Activated naive CD8-positive, alpha-beta T cell treated with anti-CD3 and anti-CD28 coated beads, Interleukin-2, amount 50 U/mL, for 24 hours (primary cell): ENCODE data around the gene RESF1.
A peak's percentile ranks its signal among the peaks of the same experiment; 100 is the strongest.

ENCODE experiments used
- ATAC-seq: fragments of 150-1000 bp; cut with Tn5 transposase; one replicate; pipeline ENCODE4 v1.10.0; 2021
- DNase-seq: peaks from one replicate; pipeline ENCODE4 v3.0.0; 2021
- H3K27ac Mint-ChIP-seq: one replicate; pipeline ENCODE4 v1.8.0; 2021; ENCODE audit warnings: mild to moderate bottlenecking, mixed read lengths
- H3K27me3 Mint-ChIP-seq: one replicate; pipeline ENCODE4 v1.8.0; 2021; ENCODE audit warnings: mixed read lengths
- H3K36me3 Mint-ChIP-seq: one replicate; pipeline ENCODE4 v1.8.0; 2021; ENCODE audit warnings: low read depth, mixed read lengths
- H3K4me1 Mint-ChIP-seq: one replicate; pipeline ENCODE4 v1.8.0; 2021; ENCODE audit warnings: mixed read lengths
- H3K4me3 Mint-ChIP-seq: one replicate; pipeline ENCODE4 v1.8.0; 2021; ENCODE audit warnings: mild to moderate bottlenecking, moderate library complexity, mixed read lengths
- H3K9me3 Mint-ChIP-seq: one replicate; pipeline ENCODE4 v1.8.0; 2021; ENCODE audit warnings: mixed read lengths

Gene RESF1

GRCh38 chr12:31950492-31950891 is 8.7 kb upstream of the RESF1 start:
- DNase-seq (no peak), ATAC-seq (no peak)
- Mint-ChIP-seq H3K9me3 (peaks cover 28% of the 10 kb centered on the region), H3K4me3 (no peak overlapping the region), H3K27me3 (no peaks in the 10 kb centered on the region), H3K4me1 (peaks cover 35% of the 10 kb centered on the region), H3K27ac (peak overlapping the region; percentile 66), H3K36me3 (peaks cover 34% of the 10 kb centered on the region)

- ATAC-seq (peak; percentile 63), DNase-seq (no peak)
- Mint-ChIP-seq H3K36me3 (peaks cover 35% of the 10 kb centered on the region), H3K27me3 (no peaks in the 10 kb centered on the region), H3K4me3 (no peak overlapping the region), H3K9me3 (peaks cover 28% of the 10 kb centered on the region), H3K4me1 (peaks cover 40% of the 10 kb centered on the region), H3K27ac (peak overlapping the region; percentile 66)
Observed at GRCh38 chr12:31951008-31951407, 8.2 kb upstream of the RESF1 start.

GRCh38 chr12:31951939-31952338 is 7.3 kb upstream of the RESF1 start:
- no peak for ATAC-seq
- Mint-ChIP-seq H3K36me3 (peaks cover 39% of the 10 kb centered on the region), H3K27ac (no peak overlapping the region)

GRCh38 chr12:31952418-31952817 is 6.8 kb upstream of the RESF1 start:
- Mint-ChIP-seq H3K9me3 (peaks cover 27% of the 10 kb centered on the region), H3K27me3 (no peaks in the 10 kb centered on the region), H3K4me3 (no peak overlapping the region), H3K27ac (peak overlapping the region; percentile 48), H3K4me1 (peaks cover 53% of the 10 kb centered on the region), H3K36me3 (peaks cover 38% of the 10 kb centered on the region)
- DNase-seq = no peak
- no peak for ATAC-seq

More at GRCh38 chr12:31951939-31952338, 7.3 kb upstream of the RESF1 start:
- no peak for DNase-seq
- Mint-ChIP-seq H3K4me3 (no peak overlapping the region), H3K4me1 (peaks cover 48% of the 10 kb centered on the region), H3K9me3 (peaks cover 28% of the 10 kb centered on the region), H3K27me3 (no peaks in the 10 kb centered on the region)

DNA sequence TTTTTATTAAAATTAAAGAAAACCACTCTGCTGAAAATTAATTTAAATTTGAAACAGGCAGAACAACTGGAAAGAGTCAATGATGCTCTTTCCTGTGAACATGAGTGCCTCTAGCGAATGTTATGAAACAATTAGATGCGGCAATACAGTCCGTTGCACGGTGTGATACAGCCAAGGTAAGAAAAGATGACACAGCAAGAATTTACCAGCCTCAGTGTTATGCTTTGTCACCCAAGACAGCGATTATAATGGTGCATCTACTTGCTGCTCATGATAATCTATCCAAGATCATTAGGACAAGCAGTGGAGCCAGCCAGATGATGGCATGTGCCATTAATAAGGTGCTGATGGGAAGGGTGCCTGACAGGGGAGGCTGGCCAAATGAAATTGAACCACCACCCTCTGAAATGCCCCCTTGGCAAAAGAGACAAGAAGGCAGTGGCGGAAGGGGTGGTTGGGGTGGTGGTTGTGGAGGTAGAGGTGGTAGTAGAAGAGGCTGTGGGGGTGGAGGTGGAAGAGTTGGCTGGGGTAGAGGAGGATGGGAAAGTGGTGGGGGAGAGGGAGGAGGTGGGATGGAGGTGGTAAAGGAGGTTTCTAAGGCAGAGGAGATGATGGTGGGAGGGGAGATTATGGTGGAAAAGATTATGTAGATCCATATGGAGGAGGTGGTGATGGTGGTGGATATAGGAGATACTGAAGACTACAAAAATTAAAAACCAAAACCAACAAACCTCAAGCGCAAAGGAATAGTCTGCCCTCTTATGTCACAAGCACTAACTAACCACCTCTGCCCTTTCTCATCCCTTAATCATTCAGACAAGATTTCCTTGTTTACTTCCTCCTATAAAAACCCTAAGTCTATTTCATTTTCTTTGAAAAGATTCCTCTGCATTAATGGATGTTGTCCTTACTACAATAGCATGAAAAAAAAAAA is 4.0 kb upstream of the RESF1 start:
- DNase-seq = no peak
- H3K4me3 Mint-ChIP-seq = peak overlapping the region; percentile 29
- H3K4me1 Mint-ChIP-seq = peaks cover 65% of the 10 kb centered on the region
- H3K9me3 Mint-ChIP-seq = peaks cover 19% of the 10 kb centered on the region
- peaks cover 26% of the 10 kb centered on the region for H3K36me3 Mint-ChIP-seq
- peak overlapping the region; percentile 64 for H3K27ac Mint-ChIP-seq
- H3K27me3 Mint-ChIP-seq = no peaks in the 10 kb centered on the region
- no peak for ATAC-seq

DNA sequence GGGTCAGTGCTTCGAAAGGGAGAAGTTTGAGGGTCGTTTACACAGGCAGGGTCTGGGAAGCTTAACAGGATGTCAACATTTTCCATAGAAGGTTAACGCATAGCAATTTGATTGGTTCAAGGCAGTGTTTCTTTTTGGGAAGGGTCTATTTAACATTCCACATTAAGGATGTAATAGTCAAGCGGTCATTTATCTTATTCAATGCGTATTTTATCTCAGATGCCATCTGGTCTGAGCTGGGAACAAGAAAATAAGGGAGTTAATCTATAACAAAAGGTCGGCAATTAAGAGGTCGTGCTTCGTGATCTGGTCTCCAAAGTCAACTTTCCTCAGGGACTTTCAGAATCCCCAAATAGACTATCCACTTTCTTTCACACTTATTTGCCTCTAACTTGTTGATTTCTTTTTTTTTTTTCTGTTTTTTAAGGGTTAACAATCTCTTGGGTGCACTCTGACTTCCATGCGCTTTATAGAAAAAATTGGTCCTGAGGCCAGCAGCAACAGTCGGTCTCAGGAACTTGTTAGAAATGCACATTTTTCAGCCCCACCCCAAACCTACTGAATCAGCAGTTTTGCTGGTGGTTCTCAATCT is 550 bp upstream of the RESF1 start:
- Mint-ChIP-seq H3K4me3 (peak overlapping the region; percentile 97), H3K27ac (peak overlapping the region; percentile 94), H3K36me3 (peaks cover 39% of the 10 kb centered on the region), H3K27me3 (no peaks in the 10 kb centered on the region), H3K4me1 (peaks cover 73% of the 10 kb centered on the region), H3K9me3 (peaks cover 4% of the 10 kb centered on the region)
- DNase-seq (no peak), ATAC-seq (no peak)

GRCh38 chr12:31959701-31960391 is 631 bp downstream of the RESF1 start:
- DNase-seq (peak; percentile 64), ATAC-seq (peak; percentile 41)
- Mint-ChIP-seq H3K36me3 (peaks cover 51% of the 10 kb centered on the region), H3K27me3 (no peaks in the 10 kb centered on the region), H3K27ac (peak overlapping the region; percentile 91), H3K4me1 (peaks cover 79% of the 10 kb centered on the region), H3K9me3 (peaks cover 4% of the 10 kb centered on the region), H3K4me3 (peak overlapping the region; percentile 97)

- Mint-ChIP-seq H3K27me3 (no peaks in the 10 kb centered on the region), H3K36me3 (peaks cover 53% of the 10 kb centered on the region), H3K9me3 (peaks cover 4% of the 10 kb centered on the region)
Observed at GRCh38 chr12:31961137-31961536, 1.9 kb downstream of the RESF1 start.

DNA sequence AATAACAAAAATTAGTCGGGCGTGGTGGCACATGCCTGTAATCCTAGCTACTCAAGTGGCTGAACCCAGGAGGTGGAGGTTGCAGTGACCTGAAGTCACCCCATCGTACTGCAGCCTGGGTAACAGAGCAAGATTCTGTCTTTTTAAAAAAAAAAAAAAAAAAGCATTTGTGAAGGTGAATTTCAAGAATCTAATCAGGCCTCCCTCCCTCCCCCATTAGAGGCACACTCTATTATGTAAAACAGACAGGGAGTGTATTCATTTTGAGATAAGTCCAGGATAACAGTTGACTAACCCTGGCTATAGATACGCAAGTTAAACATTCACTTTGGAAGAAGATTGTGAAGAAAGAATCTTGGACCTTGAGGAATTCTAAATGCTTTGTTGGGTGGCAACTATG is 2.9 kb downstream of the RESF1 start:
- H3K27me3 Mint-ChIP-seq = no peaks in the 10 kb centered on the region
- peaks cover 80% of the 10 kb centered on the region for H3K4me1 Mint-ChIP-seq
- DNase-seq (no peak), ATAC-seq (no peak)
- H3K27ac Mint-ChIP-seq = peak overlapping the region; percentile 92
- peaks cover 49% of the 10 kb centered on the region for H3K36me3 Mint-ChIP-seq
- peaks cover 4% of the 10 kb centered on the region for H3K9me3 Mint-ChIP-seq
- H3K4me3 Mint-ChIP-seq = peak overlapping the region; percentile 97

More at GRCh38 chr12:31961137-31961536, 1.9 kb downstream of the RESF1 start:
- no peak for DNase-seq
- Mint-ChIP-seq H3K27ac (peak overlapping the region; percentile 91), H3K4me3 (peak overlapping the region; percentile 97), H3K4me1 (peaks cover 79% of the 10 kb centered on the region)
- ATAC-seq = no peak

DNA sequence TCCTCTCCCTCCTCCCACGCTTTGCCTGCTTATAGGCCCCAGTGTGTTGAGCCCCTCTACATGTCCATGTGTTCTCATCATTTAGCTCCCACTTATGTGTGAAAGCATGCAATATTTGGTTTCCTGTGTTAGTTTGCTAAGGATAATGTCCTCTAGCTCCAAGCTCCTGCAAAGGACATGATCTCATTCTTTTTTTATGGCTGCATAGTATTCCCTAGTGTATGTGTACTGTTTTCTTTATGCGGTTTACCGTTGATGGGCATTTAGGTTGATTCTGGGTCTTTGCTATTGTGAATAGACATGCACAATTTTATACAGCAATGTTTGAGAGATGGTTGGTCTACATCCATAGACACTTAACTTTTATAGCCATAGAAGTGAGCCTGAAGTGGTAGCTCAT is 5.1 kb downstream of the RESF1 start:
- DNase-seq (no peak), ATAC-seq (no peak)
- Mint-ChIP-seq H3K27ac (peak overlapping the region; percentile 92), H3K4me1 (peaks cover 85% of the 10 kb centered on the region), H3K36me3 (peaks cover 50% of the 10 kb centered on the region), H3K4me3 (peak overlapping the region; percentile 97), H3K27me3 (no peaks in the 10 kb centered on the region), H3K9me3 (no peaks in the 10 kb centered on the region)

DNA sequence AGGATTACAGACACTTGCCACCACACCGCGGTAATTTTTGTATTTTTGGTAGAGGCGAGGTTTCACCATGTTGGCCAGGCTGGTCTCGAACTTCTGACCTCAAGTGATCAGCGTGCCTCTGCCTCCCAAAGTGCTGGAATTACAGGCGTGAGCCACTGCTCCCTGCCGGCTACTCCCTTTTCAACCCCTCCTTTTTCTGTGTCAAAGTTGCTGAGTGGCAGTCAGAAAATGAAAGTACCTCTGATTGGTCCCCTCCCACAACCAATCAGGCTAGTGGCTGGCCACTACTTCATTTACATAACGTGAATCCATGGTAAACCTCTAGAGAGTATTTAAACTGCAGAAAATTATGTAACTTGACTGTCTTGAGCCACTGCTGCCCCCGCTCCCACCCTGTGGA is 5.9 kb downstream of the RESF1 start:
- H3K4me1 Mint-ChIP-seq = peaks cover 89% of the 10 kb centered on the region
- peak overlapping the region; percentile 97 for H3K4me3 Mint-ChIP-seq
- no peaks in the 10 kb centered on the region for H3K27me3 Mint-ChIP-seq
- peak overlapping the region; percentile 92 for H3K27ac Mint-ChIP-seq
- DNase-seq (peak; percentile 40), ATAC-seq (peak; percentile 65)
- no peaks in the 10 kb centered on the region for H3K9me3 Mint-ChIP-seq
- H3K36me3 Mint-ChIP-seq = peaks cover 52% of the 10 kb centered on the region

DNA sequence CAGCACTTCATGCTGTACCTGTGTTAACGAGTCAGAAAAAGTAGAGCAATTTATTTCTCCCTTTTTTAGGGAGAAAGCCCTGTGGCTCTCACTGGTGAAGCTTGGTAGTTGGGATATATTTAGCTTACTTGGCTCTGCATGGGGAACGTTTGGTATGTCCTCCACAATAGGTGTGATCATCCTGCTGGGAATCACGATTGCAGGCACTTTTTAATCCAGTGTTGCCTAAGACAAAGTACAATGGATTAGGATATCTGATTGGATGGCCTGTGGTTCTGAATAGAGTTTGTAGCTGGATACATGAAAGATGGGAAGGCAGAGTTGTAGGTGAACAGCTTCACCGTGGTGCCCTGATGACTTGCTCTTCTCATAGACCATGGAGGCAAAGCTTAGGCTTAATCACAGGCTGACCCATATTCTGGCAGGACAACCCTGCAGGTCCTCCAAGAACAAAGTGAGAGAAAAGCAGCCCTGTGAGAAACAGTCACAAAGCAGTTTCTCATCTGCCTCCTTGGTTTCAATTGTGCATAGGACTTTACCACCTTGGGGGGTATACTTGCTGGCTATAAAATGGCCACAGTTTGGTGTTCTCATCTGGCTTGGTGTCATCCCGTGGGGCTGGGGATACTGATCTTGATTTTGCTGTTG is 7.5 kb downstream of the RESF1 start:
- Mint-ChIP-seq H3K4me1 (peaks cover 87% of the 10 kb centered on the region), H3K27ac (peak overlapping the region; percentile 92), H3K9me3 (peaks cover 3% of the 10 kb centered on the region), H3K27me3 (no peaks in the 10 kb centered on the region), H3K36me3 (peaks cover 57% of the 10 kb centered on the region), H3K4me3 (peak overlapping the region; percentile 97)
- DNase-seq (no peak), ATAC-seq (peak; percentile 30)

DNA sequence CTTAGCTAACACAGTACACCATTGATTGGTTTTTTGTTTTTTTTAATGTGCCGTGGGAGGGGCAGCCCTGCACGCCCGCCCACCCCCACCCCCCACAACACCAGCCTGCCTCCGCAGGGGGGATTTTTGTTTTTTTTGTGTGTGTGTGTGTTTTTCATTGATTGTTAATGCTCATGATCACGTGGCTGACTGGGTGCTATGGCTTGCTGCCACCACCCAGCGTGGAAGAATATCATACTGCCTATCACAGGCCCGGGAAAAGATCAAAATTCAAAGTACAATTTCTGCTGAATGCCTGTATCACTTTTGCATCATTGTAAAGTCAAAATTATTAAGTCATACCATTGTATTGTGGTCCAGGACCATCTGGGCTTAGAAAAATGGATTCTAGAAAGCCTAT is 8.3 kb downstream of the RESF1 start:
- Mint-ChIP-seq H3K4me3 (peak overlapping the region; percentile 97), H3K36me3 (peaks cover 57% of the 10 kb centered on the region), H3K27ac (peak overlapping the region; percentile 92)

GRCh38 chr12:31970199-31970598 is 11.0 kb downstream of the RESF1 start:
- Mint-ChIP-seq H3K27ac (peak overlapping the region; percentile 51), H3K4me1 (peaks cover 59% of the 10 kb centered on the region), H3K4me3 (no peak overlapping the region)

More for the DNA sequence above, 8.3 kb downstream of the RESF1 start:
- Mint-ChIP-seq H3K27me3 (no peaks in the 10 kb centered on the region), H3K4me1 (peaks cover 79% of the 10 kb centered on the region), H3K9me3 (peaks cover 7% of the 10 kb centered on the region)
- ATAC-seq (no peak), DNase-seq (no peak)

More at GRCh38 chr12:31970199-31970598, 11.0 kb downstream of the RESF1 start:
- peaks cover 60% of the 10 kb centered on the region for H3K36me3 Mint-ChIP-seq
- no peaks in the 10 kb centered on the region for H3K27me3 Mint-ChIP-seq
- ATAC-seq = no peak
- DNase-seq = no peak
- peaks cover 20% of the 10 kb centered on the region for H3K9me3 Mint-ChIP-seq
